Measurements from ENCODE around the gene ZNF597. TPM values are rescaled to one million over a fixed set of nuclear protein-coding genes. Genes with fewer than 3 reads are reported as not detected.
"Not testable (repeated sequence)": the region's sequence is repeated elsewhere in the genome, so short reads cannot be mapped to it uniquely, and the experiment has no call there.

Gene ZNF597
- total RNA-seq, 1 experiment from 2014 or later = 1.5 TPM

GRCh38 chr16:3478242-3478925 is 35.1 kb upstream of the ZNF597 start:
- in situ Hi-C loops (cut with HindIII; ENCODE audit: low pct_unique_long_range_greater_than_20kb, low sequenced_read_pairs) = no loop called here
- DNase-seq (ENCODE audit: low read depth) = no peak

GRCh38 chr16:3476409-3476808 is 33.1 kb upstream of the ZNF597 start:
- in situ Hi-C loops (cut with HindIII; ENCODE audit: low pct_unique_long_range_greater_than_20kb, low sequenced_read_pairs) = no loop called here
- no peak for DNase-seq (ENCODE audit: low read depth)

DNA sequence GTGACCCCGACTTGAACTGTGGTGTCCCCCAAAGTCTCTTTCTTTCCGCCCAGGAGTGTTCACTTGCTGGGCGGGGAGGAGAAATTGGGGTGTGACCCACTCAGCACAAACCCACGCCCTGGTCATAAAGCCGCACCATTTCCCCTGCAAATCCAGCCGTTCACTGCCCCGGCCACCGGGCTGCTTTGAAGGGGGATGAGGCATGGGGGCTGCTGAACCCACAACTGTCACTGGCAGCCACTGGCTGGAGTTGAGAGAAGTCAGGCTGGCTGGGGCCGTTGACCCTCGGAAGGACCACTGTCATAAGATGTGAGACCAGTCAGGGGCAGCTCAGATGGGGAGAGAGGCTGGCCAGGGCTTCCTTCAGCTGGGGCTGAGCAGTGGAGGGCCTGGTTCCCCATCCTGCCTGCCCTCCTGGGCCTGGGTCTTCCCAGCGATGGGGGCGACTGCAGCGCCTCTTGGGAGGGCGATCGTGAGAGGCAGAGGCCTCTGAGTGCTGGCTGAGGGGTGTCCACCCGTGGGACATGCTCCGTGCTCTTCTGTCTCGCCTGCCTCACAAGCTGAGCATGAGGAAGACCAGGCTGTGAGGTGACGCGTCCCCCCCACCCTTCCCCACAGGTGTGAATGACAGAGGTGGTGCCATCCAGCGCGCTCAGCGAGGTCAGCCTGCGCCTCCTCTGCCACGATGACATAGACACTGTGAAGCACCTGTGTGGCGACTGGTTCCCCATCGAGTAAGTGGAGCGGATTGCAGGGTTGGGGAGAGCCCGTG is 32.5 kb upstream of the ZNF597 start:
- in situ Hi-C loops (cut with HindIII; ENCODE audit: low pct_unique_long_range_greater_than_20kb, low sequenced_read_pairs) = no loop called here
- DNase-seq (ENCODE audit: low read depth) = no peak

GRCh38 chr16:3474870-3475269 is 31.6 kb upstream of the ZNF597 start:
- in situ Hi-C loops (cut with HindIII; ENCODE audit: low pct_unique_long_range_greater_than_20kb, low sequenced_read_pairs) = not testable (repeated sequence)

GRCh38 chr16:3474136-3474779 is 31.0 kb upstream of the ZNF597 start:
- DNase-seq (ENCODE audit: low read depth) = no peak
- in situ Hi-C loops (cut with HindIII; ENCODE audit: low pct_unique_long_range_greater_than_20kb, low sequenced_read_pairs) = no loop called here

More at GRCh38 chr16:3474870-3475269, 31.6 kb upstream of the ZNF597 start:
- not testable (repeated sequence) for DNase-seq (ENCODE audit: low read depth)

GRCh38 chr16:3473596-3473943 is 30.3 kb upstream of the ZNF597 start:
- in situ Hi-C loops (cut with HindIII; ENCODE audit: low pct_unique_long_range_greater_than_20kb, low sequenced_read_pairs); DNase-seq (ENCODE audit: low read depth): not testable (repeated sequence)

DNA sequence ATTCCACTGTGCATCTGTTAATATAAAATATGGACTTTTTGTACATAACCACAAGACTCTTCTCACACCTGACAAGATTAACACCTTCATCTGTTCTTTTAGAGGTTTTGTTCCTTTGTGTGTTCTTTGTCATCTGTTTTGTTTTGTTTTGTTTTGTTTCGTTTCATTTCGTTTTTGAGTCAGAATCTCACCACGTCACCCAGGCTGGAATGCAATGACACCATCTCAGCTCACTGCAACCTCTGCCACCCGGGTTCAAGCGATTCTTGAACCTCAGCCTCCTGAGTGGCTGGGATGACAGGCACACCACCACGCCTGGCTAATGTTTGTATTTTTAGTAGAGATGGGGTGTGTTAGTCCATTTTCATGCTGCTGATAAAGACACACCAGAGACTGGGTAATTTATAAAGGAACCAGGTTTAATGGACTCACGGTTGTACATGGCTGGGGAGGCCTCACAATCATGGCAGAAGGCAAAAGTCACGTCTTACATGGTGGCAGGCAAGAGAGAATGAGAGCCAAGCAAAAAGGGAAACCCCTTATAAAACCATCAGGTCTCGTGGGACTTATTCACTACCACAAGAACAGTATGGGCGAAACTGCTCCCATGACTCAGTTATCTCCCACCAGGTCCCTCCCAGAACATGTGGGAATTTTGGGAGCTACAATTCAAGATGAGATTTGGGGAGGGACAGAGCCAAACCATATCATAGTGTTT is 29.7 kb upstream of the ZNF597 start:
- in situ Hi-C loops (cut with HindIII; ENCODE audit: low pct_unique_long_range_greater_than_20kb, low sequenced_read_pairs) = no loop called here
- no peak for DNase-seq (ENCODE audit: low read depth)

DNA sequence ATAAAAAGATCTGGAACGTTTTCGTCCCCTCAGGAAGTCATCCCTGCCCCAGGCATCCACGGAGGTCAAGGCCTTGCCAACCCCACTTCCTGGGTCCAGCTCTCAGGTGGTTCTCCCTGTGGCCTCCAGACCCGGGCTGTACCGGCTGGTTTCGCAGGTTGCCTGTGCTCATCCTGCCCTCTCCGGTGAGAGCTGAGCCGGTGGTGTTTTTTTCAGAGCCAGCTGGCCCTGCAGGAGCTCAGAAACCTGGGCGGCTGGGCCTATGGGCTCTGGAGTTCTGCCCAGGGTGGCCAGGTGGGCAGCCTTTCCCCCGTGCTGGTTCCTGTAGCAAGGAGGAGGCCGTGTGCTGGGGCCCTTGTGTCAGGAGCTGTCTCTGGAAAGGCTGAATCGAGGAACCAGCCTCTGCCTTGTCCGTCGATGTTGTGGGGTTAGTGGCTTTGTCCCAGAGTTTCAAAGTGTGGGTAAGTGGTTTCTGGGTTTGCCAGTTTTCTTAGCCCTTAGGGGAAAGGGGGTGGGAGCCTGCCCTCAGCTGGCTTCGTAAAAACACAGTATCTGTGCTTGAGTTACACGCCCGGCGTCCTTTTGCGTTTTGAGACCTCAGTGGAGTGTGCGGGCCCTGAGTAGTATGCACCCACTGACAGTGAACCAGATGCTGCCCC is 28.3 kb upstream of the ZNF597 start:
- in situ Hi-C loops (cut with HindIII; ENCODE audit: low pct_unique_long_range_greater_than_20kb, low sequenced_read_pairs) = no loop called here
- no peak for DNase-seq (ENCODE audit: low read depth)

DNA sequence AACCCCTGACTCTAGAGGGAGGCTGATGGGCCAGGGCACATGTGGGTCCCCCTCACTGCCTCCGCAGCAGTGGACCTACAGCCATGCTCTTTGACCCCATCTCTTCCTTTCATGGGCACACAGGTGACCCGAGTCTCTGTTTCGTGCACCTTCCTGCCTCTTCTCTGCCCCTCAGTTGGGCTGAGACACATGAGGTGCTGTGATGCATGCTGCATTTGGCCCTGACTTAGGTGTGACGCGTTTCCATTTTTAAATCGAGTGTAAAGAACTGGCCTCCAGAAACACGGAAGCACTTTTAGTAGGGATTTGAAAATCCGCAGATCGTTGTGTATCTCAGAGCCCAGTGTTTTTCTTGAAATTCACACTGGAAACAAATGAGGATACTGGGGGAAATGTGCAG is 27.4 kb upstream of the ZNF597 start:
- in situ Hi-C loops (cut with HindIII; ENCODE audit: low pct_unique_long_range_greater_than_20kb, low sequenced_read_pairs) = no loop called here
- no peak for DNase-seq (ENCODE audit: low read depth)

- in situ Hi-C loops (cut with HindIII; ENCODE audit: low pct_unique_long_range_greater_than_20kb, low sequenced_read_pairs) = no loop called here
- DNase-seq (ENCODE audit: low read depth) = no peak
These were observed 26.4 kb upstream of the ZNF597 start for GRCh38 chr16:3469736-3470135.

DNA sequence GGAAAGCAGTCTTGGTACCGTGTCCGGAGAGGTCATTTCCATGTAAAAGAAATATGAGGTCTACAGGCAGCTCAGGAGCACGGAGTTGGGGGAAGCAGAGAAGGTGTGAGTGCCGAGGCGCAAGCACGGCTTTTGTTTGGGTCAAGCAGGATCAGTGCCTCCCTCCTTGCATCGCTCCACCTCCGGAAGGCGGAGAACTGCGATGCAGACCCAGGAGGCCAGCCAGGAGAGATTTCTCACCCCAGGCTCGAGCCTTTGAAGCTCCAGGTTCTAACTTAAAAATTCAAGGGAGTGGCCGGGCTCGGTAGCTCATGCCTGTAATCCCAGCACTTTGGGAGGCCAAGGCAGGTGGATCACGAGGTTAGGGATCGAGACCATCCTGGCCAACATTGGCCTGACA is 25.2 kb upstream of the ZNF597 start:
- in situ Hi-C loops (cut with HindIII; ENCODE audit: low pct_unique_long_range_greater_than_20kb, low sequenced_read_pairs) = no loop called here
- no peak for DNase-seq (ENCODE audit: low read depth)

DNA sequence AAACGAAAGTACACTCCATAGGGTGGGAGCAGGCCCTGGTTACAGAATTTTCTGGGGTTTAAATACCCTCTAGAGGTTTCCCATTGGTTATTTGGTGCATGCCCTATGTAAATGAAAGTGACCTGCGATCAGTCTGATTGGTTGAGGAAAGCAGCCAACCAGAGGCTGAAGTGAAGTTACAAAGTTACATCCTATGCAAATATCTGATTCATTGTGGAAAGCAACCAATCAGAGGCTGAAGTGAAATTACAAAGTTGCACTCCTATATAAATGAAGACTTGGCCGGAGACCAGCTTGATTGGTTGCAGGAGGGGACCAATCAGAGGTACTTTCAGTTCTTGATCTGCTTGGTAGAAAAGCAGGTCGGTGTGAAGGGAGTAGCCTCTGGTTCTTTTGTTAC is 24.6 kb upstream of the ZNF597 start:
- in situ Hi-C loops (cut with HindIII; ENCODE audit: low pct_unique_long_range_greater_than_20kb, low sequenced_read_pairs) = no loop called here
- DNase-seq (ENCODE audit: low read depth) = peak; percentile 92

- in situ Hi-C loops (cut with HindIII; ENCODE audit: low pct_unique_long_range_greater_than_20kb, low sequenced_read_pairs) = no loop called here
These were observed 23.9 kb upstream of the ZNF597 start for GRCh38 chr16:3467182-3467581.

GRCh38 chr16:3465911-3466584 is 22.7 kb upstream of the ZNF597 start:
- in situ Hi-C loops (cut with HindIII; ENCODE audit: low pct_unique_long_range_greater_than_20kb, low sequenced_read_pairs) = no loop called here
- no peak for DNase-seq (ENCODE audit: low read depth)

More at GRCh38 chr16:3467182-3467581, 23.9 kb upstream of the ZNF597 start:
- DNase-seq (ENCODE audit: low read depth) = no peak

- in situ Hi-C loops (cut with HindIII; ENCODE audit: low pct_unique_long_range_greater_than_20kb, low sequenced_read_pairs) = no loop called here
- no peak for DNase-seq (ENCODE audit: low read depth)
These were observed 22.0 kb upstream of the ZNF597 start for GRCh38 chr16:3465301-3465700.

- in situ Hi-C loops (cut with HindIII; ENCODE audit: low pct_unique_long_range_greater_than_20kb, low sequenced_read_pairs) = no loop called here
- DNase-seq (ENCODE audit: low read depth) = no peak
These were observed 17.8 kb upstream of the ZNF597 start for GRCh38 chr16:3461151-3461550.

- in situ Hi-C loops (cut with HindIII; ENCODE audit: low pct_unique_long_range_greater_than_20kb, low sequenced_read_pairs) = no loop called here
- DNase-seq (ENCODE audit: low read depth) = no peak
These were observed 17.3 kb upstream of the ZNF597 start for GRCh38 chr16:3460585-3460984.

GRCh38 chr16:3460121-3460520 is 16.8 kb upstream of the ZNF597 start:
- DNase-seq (ENCODE audit: low read depth) = no peak
- in situ Hi-C loops (cut with HindIII; ENCODE audit: low pct_unique_long_range_greater_than_20kb, low sequenced_read_pairs) = no loop called here

Measured in Caki2 (cell line).